Suppressor macrophage treated with lipopolysaccharide for 4 hours (primary cell): ENCODE results near the gene LRRC53.

ENCODE experiments used
- DNase-seq: peaks from one replicate; pipeline ENCODE4 v3.0.0-alpha.2; 2020

LRRC53 gene

GRCh38 chr1:74431531-74431930 lies 80.9 kb downstream of the LRRC53 start:
- DNase-seq: no peak

GRCh38 chr1:74430342-74430934 lies 82.0 kb downstream of the LRRC53 start:
- no peak for DNase-seq

DNA sequence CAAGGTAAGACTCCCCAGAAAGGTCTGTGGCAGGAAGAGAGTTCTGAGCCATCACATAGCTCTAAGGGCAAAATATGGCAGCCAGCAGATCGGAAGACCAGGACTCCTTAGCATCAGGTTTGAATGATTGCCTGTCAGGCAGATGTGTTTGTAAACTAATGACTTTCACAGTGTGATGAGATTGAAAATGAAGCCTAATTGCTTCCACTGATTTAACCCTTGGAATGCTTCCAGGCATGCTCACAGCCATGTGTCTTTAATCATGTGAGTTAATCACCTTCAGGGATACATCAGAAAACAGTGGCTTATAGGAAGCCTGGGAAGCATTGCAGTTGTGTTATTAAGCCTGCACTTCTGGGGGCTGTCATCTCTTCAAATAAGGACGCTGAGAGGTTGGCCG lies 82.8 kb downstream of the LRRC53 start:
- DNase-seq: no peak

DNA sequence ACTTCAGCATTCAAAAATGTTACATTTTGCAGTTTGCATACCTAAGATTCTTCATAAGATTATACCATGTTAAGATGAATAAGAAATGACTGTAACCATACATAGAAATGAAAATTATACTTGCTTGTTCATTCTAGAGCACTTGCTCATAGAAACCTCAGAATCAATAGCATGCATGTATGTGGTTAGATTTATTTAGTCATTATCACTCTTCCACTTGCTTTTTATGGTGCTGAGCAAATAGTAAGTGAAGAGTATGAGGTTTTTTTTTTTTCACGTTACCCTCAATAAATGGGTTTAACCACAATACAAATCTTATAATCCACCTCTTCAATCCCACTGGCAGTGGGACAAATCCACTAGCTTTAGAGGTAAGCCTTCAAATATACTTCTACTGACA lies 84.7 kb downstream of the LRRC53 start:
- no peak for DNase-seq

- DNase-seq: no peak
These were observed 86.0 kb downstream of the LRRC53 start for GRCh38 chr1:74426208-74426937.

- DNase-seq: no peak
These were observed 86.7 kb downstream of the LRRC53 start for GRCh38 chr1:74425676-74426075.

DNA sequence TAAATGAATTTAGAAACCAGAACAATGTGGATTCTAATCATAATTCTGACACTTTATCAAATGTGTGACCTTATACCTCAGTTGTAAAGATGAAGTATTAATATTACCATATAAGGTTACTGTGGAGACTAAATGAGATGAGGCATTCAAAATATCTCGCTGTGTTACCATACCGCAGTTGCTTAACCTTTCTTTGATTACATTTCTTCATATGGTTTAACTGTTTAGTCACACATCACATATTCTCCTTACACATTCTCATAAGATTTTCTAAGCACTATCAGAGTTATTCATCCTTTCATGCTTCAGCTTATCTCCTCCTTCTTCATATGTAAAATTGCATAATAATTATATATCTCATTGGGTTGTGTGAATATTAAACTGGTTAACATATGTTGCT lies 88.9 kb downstream of the LRRC53 start:
- DNase-seq: no peak

GRCh38 chr1:74422421-74423292 lies 89.8 kb downstream of the LRRC53 start:
- DNase-seq: no peak

GRCh38 chr1:74420467-74420866 lies 91.9 kb downstream of the LRRC53 start:
- no peak for DNase-seq
